ENCODE results near the gene CD164L2.

DNA sequence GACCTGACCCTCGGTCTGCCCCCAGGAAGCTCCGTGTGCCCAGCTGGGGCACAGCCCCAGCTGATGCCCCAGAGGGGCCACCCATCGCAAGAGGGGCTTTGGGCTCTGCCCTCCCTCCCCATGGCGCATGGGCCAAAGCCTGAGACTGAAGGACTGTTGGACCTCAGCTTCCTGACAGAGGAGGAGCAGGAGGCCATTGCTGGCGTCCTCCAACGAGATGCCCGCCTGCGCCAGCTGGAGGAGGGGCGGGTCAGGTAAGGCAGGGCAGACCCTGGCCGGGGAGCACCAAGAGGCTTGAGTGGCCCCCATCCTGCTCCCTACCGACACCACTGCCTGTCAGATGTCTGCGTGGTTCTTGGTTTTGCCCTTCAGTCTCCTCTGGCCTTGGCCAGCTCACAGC, 37.9 kb downstream of the CD164L2 start:
- TF ChIP-seq, protein P1, sequence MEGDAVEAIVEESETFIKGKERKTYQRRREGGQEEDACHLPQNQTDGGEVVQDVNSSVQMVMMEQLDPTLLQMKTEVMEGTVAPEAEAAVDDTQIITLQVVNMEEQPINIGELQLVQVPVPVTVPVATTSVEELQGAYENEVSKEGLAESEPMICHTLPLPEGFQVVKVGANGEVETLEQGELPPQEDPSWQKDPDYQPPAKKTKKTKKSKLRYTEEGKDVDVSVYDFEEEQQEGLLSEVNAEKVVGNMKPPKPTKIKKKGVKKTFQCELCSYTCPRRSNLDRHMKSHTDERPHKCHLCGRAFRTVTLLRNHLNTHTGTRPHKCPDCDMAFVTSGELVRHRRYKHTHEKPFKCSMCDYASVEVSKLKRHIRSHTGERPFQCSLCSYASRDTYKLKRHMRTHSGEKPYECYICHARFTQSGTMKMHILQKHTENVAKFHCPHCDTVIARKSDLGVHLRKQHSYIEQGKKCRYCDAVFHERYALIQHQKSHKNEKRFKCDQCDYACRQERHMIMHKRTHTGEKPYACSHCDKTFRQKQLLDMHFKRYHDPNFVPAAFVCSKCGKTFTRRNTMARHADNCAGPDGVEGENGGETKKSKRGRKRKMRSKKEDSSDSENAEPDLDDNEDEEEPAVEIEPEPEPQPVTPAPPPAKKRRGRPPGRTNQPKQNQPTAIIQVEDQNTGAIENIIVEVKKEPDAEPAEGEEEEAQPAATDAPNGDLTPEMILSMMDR (conservative IDR thresholded peaks at IDR 0.05; ENCODE audit: low read depth in 2 of 2) = no peak
- no peak for TF ChIP-seq EZH2 (IDR thresholded peaks at IDR 0.05; ENCODE audit: low read depth, unreplicated experiment)
- TF ChIP-seq EZH2phosphoT487 (IDR thresholded peaks at IDR 0.05; ENCODE audit: unreplicated experiment) = no peak
- TF ChIP-seq POLR2AphosphoS5 (IDR thresholded peaks at IDR 0.05; ENCODE audit: low read depth) = no peak

Data from GM23338 (cell line).